Prostate gland (tissue), 2 donors: Measurements from ENCODE around the gene DDOST.

Experiments
- POLR2A ChIP-seq: fragments of 450-650 bp; IDR thresholded peaks from one replicate; pipeline ENCODE4 v1.6.1; 2016; ENCODE audit warnings: antibody characterized with exemption, mild to moderate bottlenecking
- TF ChIP-seq, protein P1 (sequence below), 4 experiments: fragments of 200-600 bp in 2 of 4; fragments of 450-650 bp in 2 of 4; sonication (generic) in 2 of 4; IDR thresholded peaks; 1 replicate in 3 of 4; 2 replicates in 1 of 4; pipeline ENCODE4 v1.5.1; 2016 to 2019; ENCODE audit warnings: antibody characterized with exemption in 4 of 4, mild to moderate bottlenecking in 2 of 4, moderate library complexity in 2 of 4

DNA sequence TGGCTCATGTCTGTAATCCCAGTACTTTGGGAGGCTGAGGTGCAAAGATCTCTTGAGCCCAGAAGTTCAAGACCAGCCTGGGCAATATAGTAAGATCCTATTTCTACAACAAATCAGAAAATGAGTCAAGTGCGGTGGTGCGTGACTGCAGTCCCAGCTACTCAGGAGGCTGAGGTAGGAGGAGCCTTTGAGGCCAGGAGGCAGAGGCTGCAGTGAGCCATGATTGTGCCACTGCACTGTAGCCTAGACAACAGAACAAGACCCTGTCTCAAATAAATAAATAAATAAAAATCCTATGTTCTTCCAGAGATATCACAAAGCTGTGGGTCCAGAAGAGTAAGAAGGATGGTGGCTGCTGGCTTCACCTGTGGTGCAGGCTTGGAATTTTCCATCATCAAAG is 50.2 kb downstream of the DDOST start:
- TF ChIP-seq, protein P1, sequence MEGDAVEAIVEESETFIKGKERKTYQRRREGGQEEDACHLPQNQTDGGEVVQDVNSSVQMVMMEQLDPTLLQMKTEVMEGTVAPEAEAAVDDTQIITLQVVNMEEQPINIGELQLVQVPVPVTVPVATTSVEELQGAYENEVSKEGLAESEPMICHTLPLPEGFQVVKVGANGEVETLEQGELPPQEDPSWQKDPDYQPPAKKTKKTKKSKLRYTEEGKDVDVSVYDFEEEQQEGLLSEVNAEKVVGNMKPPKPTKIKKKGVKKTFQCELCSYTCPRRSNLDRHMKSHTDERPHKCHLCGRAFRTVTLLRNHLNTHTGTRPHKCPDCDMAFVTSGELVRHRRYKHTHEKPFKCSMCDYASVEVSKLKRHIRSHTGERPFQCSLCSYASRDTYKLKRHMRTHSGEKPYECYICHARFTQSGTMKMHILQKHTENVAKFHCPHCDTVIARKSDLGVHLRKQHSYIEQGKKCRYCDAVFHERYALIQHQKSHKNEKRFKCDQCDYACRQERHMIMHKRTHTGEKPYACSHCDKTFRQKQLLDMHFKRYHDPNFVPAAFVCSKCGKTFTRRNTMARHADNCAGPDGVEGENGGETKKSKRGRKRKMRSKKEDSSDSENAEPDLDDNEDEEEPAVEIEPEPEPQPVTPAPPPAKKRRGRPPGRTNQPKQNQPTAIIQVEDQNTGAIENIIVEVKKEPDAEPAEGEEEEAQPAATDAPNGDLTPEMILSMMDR (IDR thresholded peaks at IDR 0.05), result no peak
- no peak for TF ChIP-seq POLR2A
